ENCODE data around the gene CFAP300.

The CFAP300 gene

GRCh38 chr11:102010776-102011494 lies 36.3 kb upstream of the CFAP300 start:
- no peak overlapping the region for H3K4me3 ChIP-seq (ENCODE audit: low read depth, low read length)
- TF ChIP-seq, protein P1, sequence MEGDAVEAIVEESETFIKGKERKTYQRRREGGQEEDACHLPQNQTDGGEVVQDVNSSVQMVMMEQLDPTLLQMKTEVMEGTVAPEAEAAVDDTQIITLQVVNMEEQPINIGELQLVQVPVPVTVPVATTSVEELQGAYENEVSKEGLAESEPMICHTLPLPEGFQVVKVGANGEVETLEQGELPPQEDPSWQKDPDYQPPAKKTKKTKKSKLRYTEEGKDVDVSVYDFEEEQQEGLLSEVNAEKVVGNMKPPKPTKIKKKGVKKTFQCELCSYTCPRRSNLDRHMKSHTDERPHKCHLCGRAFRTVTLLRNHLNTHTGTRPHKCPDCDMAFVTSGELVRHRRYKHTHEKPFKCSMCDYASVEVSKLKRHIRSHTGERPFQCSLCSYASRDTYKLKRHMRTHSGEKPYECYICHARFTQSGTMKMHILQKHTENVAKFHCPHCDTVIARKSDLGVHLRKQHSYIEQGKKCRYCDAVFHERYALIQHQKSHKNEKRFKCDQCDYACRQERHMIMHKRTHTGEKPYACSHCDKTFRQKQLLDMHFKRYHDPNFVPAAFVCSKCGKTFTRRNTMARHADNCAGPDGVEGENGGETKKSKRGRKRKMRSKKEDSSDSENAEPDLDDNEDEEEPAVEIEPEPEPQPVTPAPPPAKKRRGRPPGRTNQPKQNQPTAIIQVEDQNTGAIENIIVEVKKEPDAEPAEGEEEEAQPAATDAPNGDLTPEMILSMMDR (IDR thresholded peaks at IDR 0.05; ENCODE audit: borderline replicate concordance, insufficient read depth, low read depth, low read length): no peak

DNA sequence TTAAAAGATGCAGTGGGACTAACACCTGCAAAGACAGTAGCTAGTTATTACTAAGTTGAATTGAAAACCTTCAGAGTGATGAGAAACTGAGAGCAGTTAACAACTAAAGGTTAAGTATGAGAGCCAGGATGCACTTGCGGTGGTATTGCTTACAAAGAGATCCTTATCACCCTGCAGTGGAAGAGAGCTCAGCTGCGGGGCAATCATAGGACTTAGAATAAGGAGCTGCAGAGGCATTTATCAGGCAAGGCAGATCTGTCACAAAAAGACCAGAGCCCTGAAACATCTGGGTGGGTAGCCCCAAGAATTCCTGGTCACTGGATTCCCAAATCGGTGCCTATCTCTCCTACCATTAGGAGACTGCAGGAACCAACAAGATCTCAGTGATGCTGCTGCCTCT lies 34.3 kb upstream of the CFAP300 start:
- TF ChIP-seq, protein P1 (IDR thresholded peaks at IDR 0.05; ENCODE audit: borderline replicate concordance, insufficient read depth, low read depth, low read length): no peak
- no peak overlapping the region for H3K4me3 ChIP-seq (ENCODE audit: low read depth, low read length)

DNA sequence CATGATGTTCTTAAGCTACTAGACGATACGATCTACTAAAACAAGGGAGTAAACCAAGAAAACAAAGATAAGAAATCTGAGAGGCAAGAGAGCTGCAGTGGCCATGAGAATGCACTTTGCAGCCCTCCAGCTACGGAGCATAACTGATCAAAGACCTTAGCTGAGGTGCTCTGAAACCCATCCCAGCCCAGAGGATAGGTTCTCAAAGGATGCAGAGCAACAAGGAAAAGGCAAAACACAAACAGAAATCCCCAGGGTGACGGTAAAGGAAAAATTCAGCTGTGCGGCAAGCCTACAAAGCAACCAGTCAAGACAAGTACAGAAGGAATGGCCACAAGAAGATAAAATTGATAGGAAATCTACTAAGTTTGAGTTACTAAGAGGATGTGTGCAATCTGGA lies 32.5 kb upstream of the CFAP300 start:
- H3K4me3 ChIP-seq (ENCODE audit: low read depth, low read length): no peak overlapping the region
- TF ChIP-seq, protein P1 (IDR thresholded peaks at IDR 0.05; ENCODE audit: borderline replicate concordance, insufficient read depth, low read depth, low read length): no peak

DNA sequence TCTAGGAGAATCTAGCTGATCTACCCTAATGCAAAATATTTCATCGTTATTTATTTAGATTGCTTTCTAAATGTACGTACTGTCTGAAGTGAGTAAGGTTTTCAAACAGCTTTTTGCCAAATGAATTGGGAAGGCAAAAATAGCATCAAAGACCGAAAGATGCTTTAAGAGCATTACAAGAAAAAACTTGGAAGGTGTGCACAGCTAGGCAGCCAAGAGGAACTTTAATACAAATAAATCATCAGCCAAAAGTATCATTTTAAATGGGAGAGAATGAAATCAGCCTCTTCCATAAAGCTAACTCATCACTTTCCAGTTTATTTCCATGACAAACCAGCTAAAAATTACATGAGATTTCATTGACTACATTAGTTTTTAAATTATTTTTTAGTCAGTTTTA lies 30.2 kb upstream of the CFAP300 start:
- H3K4me3 ChIP-seq (ENCODE audit: low read depth, low read length): no peak overlapping the region
- TF ChIP-seq, protein P1 (IDR thresholded peaks at IDR 0.05; ENCODE audit: borderline replicate concordance, insufficient read depth, low read depth, low read length): no peak

GRCh38 chr11:102026217-102026616 lies 21.0 kb upstream of the CFAP300 start:
- TF ChIP-seq, protein P1 (IDR thresholded peaks at IDR 0.05; ENCODE audit: borderline replicate concordance, insufficient read depth, low read depth, low read length): no peak
- H3K4me3 ChIP-seq (ENCODE audit: low read depth, low read length): no peak overlapping the region

DNA sequence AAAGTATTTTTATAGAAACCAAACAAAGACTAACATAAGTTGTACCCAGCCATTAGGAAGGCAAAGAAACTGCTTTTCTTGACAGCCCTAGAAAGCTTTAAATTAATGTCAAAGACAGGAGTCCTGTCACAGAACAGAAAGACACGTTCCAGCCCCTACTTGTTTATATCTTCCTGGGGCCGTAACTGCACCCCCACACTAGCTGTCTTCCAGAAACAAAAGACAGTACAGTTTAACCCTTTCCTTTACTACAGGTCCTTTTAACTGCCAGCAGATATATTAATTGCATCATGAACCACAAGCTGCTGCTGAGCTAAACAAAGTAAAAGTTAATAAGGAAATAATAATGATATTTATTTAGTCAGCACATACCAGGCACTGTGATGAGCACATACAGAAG lies 20.3 kb upstream of the CFAP300 start:
- TF ChIP-seq, protein P1 (IDR thresholded peaks at IDR 0.05; ENCODE audit: borderline replicate concordance, insufficient read depth, low read depth, low read length): no peak
- no peak overlapping the region for H3K4me3 ChIP-seq (ENCODE audit: low read depth, low read length)

DNA sequence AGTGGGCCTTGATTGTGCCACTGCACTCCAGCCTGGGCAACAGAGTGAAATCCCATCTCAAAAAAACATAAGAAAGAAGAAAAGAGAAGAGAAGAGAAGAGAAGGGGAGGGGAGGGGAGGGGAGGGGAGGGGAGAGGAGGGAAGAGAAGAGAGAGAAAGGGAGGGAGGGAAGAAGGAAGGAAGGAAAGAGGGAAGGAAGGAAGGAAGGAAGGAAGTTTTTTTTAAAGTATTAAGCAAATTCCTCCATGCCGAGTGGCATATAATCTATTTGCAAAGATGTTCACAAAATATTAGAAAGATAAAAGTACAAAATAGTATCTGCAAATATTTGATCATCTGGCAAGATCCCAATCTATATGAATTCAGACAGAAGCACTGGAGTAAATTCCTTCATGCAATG lies 10.5 kb upstream of the CFAP300 start:
- no peak overlapping the region for H3K4me3 ChIP-seq (ENCODE audit: low read depth, low read length)
- TF ChIP-seq, protein P1 (IDR thresholded peaks at IDR 0.05; ENCODE audit: borderline replicate concordance, insufficient read depth, low read depth, low read length): no peak
